ENCODE measurements around the gene PRKAG2.

The PRKAG2 gene

DNA sequence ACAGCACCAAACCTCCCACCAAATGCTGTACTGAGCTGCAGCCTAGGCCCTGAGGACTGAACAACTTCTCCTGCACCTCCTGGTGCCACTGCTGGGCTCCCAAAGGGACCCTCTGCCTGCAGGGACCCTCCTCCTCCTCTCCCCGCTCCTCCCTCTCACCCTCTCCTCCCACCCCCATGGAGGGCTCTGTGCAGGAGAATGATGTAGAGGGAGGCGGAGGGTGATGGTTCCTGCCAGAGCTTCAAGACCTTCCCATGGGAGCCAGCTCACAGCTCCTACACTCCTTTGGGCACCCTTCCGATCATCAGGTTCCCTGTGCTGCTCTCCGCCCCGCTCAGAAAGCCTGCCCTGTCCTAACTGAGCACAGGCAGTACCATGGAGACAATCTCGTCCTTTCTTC, 97.7 kb downstream of the PRKAG2 start:
- no peak overlapping the region for H3K27ac ChIP-seq
- H3K36me3 ChIP-seq (ENCODE audit: insufficient read depth), result no peaks in the 10 kb centered on the region
- H4K20me1 ChIP-seq (ENCODE audit: insufficient read depth), result no peaks in the 10 kb centered on the region
- H3K4me2 ChIP-seq, result no peak overlapping the region
- no peaks in the 10 kb centered on the region for H3K4me1 ChIP-seq (ENCODE audit: low read depth, poor library complexity, severe bottlenecking)
- TF ChIP-seq, protein P1, sequence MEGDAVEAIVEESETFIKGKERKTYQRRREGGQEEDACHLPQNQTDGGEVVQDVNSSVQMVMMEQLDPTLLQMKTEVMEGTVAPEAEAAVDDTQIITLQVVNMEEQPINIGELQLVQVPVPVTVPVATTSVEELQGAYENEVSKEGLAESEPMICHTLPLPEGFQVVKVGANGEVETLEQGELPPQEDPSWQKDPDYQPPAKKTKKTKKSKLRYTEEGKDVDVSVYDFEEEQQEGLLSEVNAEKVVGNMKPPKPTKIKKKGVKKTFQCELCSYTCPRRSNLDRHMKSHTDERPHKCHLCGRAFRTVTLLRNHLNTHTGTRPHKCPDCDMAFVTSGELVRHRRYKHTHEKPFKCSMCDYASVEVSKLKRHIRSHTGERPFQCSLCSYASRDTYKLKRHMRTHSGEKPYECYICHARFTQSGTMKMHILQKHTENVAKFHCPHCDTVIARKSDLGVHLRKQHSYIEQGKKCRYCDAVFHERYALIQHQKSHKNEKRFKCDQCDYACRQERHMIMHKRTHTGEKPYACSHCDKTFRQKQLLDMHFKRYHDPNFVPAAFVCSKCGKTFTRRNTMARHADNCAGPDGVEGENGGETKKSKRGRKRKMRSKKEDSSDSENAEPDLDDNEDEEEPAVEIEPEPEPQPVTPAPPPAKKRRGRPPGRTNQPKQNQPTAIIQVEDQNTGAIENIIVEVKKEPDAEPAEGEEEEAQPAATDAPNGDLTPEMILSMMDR (conservative IDR thresholded peaks at IDR 0.05; ENCODE audit: low read depth, low read length), result no peak
- no peaks in the 10 kb centered on the region for H3K27me3 ChIP-seq (ENCODE audit: insufficient read depth, low read depth)
- H3K79me2 ChIP-seq (ENCODE audit: insufficient read depth, low read depth), result no peaks in the 10 kb centered on the region
- H3K4me3 ChIP-seq (IDR thresholded peaks at IDR 0.05; ENCODE audit: insufficient read depth, low read depth, low read length), result no peak overlapping the region
- H3K9ac ChIP-seq, result no peak overlapping the region
- no peak overlapping the region for H2AFZ ChIP-seq (ENCODE audit: low read depth)

DNA sequence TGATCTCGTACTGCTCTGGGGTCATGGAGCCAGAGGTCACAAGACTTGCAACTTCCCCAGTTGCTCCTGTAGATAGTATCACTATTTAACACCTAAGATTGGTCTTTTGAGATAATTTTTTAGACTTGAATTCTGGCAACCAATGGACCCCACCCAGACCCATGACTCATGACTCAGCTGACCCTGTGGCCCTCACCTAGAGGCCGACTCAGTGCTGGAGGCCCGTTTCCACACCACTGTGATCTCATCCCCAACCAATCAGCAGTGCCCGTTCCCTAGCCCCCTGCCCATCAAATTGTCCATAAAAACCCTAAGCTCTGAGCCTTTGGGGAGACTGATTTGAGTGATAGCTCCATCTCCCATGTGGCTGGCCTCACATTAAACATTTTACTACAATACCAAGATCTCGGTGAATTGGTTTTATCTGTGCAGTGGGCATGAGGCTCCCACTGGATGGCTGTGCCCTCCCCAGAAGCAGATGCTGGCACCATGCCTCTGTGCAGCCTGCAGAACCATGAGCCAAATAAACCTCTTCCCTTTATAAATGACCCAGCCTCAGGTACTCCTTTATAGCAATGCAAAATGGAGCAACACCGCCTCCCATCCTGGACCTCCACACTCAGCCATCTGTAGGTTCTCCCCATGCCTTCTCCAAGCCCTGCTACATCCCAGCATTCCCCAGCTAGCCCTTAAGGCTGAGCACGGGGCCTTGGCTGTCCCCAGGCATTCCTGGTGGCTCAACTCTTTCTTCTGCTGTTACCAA, 98.8 kb downstream of the PRKAG2 start:
- Histone ChIP-seq H4K20me1 (ENCODE audit: insufficient read depth) (no peaks in the 10 kb centered on the region), H3K9ac (no peak overlapping the region), H3K27ac (no peak overlapping the region), H3K4me1 (ENCODE audit: low read depth, poor library complexity, severe bottlenecking) (no peaks in the 10 kb centered on the region), H3K79me2 (ENCODE audit: insufficient read depth, low read depth) (no peaks in the 10 kb centered on the region), H3K4me3 (IDR thresholded peaks at IDR 0.05; ENCODE audit: insufficient read depth, low read depth, low read length) (no peak overlapping the region), H3K36me3 (ENCODE audit: insufficient read depth) (no peaks in the 10 kb centered on the region), H2AFZ (ENCODE audit: low read depth) (no peak overlapping the region), H3K27me3 (ENCODE audit: insufficient read depth, low read depth) (no peaks in the 10 kb centered on the region), H3K4me2 (no peak overlapping the region)
- TF ChIP-seq, protein P1 (conservative IDR thresholded peaks at IDR 0.05; ENCODE audit: low read depth, low read length), result no peak

DNA sequence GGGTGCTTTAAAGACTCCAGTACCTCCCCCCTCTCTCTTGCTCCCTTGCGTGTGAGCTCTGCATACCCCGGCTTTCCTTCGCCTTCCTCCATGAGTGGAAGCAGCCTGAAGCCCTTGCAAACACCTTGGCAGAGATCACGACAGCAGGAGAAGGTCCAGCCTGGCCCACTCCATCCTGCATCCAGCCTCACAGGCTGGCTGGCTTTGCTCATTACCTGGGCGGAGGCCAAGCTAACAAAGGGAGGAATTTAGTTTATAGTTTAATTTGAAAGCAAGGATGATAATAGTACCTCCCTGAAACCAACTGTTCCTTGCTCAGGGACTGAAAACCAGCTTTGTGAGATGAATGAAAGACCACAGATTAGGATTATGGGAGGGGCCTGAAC, 99.4 kb downstream of the PRKAG2 start:
- Histone ChIP-seq H3K36me3 (ENCODE audit: insufficient read depth) (no peaks in the 10 kb centered on the region), H4K20me1 (ENCODE audit: insufficient read depth) (no peaks in the 10 kb centered on the region), H3K27ac (no peak overlapping the region), H3K4me3 (IDR thresholded peaks at IDR 0.05; ENCODE audit: insufficient read depth, low read depth, low read length) (no peak overlapping the region), H3K4me1 (ENCODE audit: low read depth, poor library complexity, severe bottlenecking) (no peaks in the 10 kb centered on the region), H3K27me3 (ENCODE audit: insufficient read depth, low read depth) (no peaks in the 10 kb centered on the region), H3K9ac (no peak overlapping the region), H3K79me2 (ENCODE audit: insufficient read depth, low read depth) (no peaks in the 10 kb centered on the region), H2AFZ (ENCODE audit: low read depth) (no peak overlapping the region), H3K4me2 (no peak overlapping the region)
- TF ChIP-seq, protein P1 (conservative IDR thresholded peaks at IDR 0.05; ENCODE audit: low read depth, low read length), result no peak

DNA sequence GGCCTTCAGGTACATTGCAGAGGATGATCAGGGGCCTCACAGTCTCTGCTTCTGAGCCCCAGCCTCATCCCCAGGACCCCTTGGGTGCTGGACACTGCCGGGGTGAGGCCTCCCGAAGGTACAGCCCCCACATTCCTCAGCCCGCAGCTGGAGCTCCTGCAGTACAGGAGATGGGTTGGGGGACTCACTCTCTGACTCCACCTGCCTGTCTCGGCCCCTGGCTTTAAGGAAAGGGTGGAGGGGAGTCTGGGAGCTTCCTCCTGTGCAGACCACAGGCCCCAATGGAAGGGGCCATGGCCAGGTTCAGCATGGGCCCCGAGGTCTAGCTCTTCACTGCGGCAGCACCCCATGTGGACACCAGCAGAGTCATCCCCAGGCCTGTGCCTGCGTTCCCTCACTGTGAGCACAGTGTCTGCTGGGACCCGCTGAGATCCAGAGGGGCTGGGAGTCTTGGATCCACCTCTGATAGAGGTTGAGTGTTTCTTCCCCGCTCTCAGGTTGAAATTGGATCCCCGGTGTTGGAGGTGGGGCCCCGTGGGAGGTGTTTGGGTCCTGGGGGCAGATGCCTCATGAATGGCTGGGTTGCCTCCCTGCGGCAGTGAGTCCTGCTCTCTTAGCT, 99.9 kb downstream of the PRKAG2 start:
- Histone ChIP-seq H3K4me3 (IDR thresholded peaks at IDR 0.05; ENCODE audit: insufficient read depth, low read depth, low read length) (no peak overlapping the region), H3K27ac (no peak overlapping the region)

More for the DNA sequence above, 99.9 kb downstream of the PRKAG2 start:
- Histone ChIP-seq H3K79me2 (ENCODE audit: insufficient read depth, low read depth) (no peaks in the 10 kb centered on the region), H3K9ac (no peak overlapping the region), H2AFZ (ENCODE audit: low read depth) (no peak overlapping the region), H3K4me2 (no peak overlapping the region), H3K36me3 (ENCODE audit: insufficient read depth) (no peaks in the 10 kb centered on the region), H4K20me1 (ENCODE audit: insufficient read depth) (no peaks in the 10 kb centered on the region), H3K27me3 (ENCODE audit: insufficient read depth, low read depth) (no peaks in the 10 kb centered on the region), H3K4me1 (ENCODE audit: low read depth, poor library complexity, severe bottlenecking) (no peaks in the 10 kb centered on the region)
- TF ChIP-seq, protein P1 (conservative IDR thresholded peaks at IDR 0.05; ENCODE audit: low read depth, low read length), result no peak
